Measurements from ENCODE around the gene PIK3C2G.

The PIK3C2G gene

DNA sequence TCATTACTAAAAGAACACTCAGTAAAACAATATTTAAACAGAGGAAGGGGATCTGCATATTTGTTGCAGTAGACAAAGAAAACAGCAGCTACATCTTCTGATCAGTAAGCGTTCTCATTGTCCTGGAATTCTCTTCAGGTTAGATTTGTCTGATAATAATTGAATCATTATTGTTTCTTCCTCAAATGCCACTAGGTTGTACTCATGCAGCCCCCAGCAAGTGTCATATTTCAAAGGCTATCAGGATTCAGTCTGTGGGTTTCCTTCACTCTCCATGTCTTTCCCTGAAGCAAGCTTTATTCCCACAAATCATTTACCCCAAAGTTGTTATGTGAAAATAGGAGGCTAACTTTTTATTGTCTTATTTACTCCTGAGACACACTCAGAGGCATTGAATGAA is 14.7 kb downstream of the PIK3C2G start:
- DNase-seq, result no peak

DNA sequence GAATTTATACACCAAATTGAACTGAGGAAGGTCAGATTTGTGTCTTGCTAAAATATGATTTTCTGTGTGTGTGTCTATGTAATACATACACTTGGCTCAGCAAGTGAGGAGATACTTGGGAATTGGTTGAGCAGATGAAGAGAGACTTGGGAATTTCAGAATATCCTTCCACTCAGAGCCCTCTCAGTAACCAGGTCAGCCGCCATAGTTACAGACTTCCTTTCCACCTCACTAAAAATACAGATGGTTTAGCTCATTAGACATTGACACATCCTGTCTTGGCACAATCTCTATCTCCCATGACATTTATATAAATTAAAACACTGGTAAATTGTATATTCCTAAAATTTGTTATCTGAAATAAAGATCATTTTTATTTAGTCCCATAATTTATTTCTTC is 15.9 kb downstream of the PIK3C2G start:
- no peak for DNase-seq

DNA sequence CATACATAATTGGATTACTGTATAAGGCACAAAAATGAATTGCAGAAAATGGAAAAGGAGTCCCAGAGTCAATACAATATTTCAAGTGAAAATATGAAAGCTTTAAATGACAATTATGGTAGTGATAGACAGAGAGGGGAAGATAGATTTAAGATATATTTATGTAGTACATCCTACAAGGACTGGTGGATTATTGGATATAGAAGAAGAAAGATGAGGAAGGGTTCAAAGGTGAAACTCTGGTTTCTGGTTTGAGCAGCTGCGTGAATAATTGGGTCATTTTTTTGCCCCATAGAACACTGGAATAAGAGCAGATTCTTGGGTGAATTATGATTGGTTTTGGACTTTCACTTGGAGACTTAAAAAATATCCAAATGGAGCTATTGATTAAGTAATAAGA is 19.4 kb downstream of the PIK3C2G start:
- no peak for DNase-seq

DNA sequence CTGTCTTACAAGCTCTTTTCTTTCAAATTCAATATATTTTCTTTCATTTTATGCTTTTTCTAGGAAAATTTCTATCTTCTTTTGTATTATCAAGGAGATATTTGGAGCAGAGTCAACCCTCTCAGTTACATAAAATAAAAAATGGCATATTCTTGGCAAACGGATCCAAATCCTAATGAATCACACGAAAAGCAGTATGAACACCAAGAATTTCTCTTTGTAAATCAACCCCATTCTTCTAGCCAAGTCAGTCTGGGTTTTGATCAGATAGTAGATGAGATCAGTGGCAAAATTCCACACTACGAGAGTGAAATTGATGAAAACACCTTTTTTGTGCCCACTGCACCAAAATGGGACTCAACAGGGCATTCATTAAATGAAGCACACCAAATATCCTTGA is 20.6 kb downstream of the PIK3C2G start:
- DNase-seq, result no peak

- no peak for DNase-seq
Measured at GRCh38 chr12:18283831-18284230, 22.5 kb downstream of the PIK3C2G start.

DNA sequence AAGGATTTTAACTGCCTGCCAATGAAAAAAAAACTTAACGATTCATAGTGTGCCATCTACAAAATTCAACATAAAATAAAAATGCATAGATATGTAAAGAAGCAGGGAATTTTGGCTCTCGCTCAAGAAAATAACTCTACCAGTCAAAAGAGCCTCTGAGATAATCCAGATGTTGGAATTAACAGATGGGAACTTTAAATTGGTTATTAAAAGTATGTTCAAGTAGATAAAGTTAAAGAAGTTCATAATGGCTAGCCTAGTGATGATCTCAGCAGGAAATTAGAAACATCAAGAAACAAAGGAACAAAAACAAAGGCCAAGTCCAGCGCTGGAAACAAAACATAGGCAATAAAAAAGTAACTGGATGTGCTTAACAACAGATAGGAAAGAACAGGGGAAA is 23.1 kb downstream of the PIK3C2G start:
- no peak for DNase-seq

DNA sequence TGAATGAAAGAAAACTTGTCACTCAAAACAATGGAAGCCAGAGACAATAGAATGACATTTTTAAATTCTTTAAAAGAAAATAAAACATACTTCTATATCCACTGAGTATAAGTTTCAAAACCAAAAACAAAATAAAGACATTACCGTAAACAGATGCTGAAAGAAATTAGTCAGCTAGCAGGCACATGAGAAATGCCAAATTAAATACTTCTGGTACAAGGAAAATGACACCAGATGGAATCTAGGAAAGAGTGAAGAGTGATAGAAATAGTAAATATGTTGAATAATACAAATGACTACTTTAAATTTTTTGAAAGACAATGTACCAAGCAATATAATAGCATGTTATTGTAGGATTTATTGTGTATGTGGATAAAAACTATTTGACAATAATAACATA is 23.8 kb downstream of the PIK3C2G start:
- no peak for DNase-seq

GRCh38 chr12:18290386-18290785 is 29.1 kb downstream of the PIK3C2G start:
- no peak for DNase-seq

DNA sequence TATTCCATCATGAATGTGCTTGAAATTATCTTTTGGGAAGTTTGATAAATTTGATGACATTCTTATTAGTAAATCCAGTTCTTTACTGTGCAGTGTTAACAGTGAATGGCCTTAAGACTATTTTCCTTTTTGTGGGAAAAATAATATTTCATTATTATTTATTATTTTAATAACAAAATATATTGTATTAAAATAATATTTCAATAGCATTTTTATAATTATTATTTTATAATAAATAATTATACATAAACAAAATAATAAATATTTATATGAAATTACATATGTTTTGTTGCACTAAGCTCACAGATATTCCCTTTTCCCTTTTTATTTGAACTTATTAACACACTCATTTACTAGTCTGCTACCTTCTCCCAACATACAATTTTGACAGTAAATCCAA is 33.6 kb downstream of the PIK3C2G start:
- DNase-seq, result no peak

DNA sequence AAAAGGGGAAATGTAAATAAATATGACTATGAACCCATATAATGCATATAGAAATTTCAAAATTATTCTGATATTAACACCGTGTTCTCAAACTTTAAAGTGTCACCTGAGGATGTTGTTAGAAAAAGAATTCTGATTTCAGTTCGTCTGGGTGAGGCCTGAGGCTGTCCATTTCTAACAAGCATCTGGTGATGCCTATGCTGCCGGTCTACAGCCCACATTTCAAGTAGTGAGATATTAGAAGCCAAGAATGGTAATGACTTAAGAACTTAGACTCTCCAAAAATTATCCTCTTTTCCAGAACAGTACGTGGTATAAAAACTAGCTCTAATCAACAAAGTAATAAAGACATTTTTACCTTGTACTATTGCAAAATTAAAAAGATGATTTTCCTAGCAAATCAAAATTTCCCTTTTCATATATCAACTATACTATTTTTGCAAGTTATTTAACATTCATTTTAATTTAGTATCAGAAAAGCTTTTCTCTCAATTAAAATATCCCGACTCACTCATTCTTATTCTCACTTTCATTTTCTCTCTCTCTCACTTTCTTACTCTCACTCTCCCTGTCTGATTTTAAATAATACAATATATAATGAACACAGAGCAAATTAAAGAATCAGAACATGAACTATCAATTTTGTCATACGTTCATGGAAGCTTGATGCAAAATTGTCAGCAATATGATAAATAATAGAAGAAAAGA is 35.0 kb downstream of the PIK3C2G start:
- no peak for DNase-seq

GRCh38 chr12:18296909-18297280 is 35.6 kb downstream of the PIK3C2G start:
- no peak for DNase-seq

DNA sequence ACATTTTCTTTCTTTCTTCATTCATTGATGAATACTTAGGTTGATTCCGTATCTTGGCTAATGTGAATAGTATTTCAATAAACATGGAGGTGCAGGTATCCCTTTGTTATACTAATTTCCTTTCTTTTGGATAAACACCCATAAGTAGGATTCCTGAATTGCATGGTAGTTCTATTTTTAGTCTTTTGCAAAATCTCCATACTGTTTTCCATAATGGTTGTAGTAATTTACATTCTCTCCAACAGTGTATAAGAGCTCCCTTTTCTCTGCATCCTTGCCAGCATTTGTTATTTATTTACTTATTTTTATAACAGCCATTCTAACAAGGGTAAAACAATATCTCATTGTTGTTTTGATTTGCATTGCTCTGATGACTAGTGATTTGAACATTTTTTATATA is 36.6 kb downstream of the PIK3C2G start:
- no peak for DNase-seq

DNA sequence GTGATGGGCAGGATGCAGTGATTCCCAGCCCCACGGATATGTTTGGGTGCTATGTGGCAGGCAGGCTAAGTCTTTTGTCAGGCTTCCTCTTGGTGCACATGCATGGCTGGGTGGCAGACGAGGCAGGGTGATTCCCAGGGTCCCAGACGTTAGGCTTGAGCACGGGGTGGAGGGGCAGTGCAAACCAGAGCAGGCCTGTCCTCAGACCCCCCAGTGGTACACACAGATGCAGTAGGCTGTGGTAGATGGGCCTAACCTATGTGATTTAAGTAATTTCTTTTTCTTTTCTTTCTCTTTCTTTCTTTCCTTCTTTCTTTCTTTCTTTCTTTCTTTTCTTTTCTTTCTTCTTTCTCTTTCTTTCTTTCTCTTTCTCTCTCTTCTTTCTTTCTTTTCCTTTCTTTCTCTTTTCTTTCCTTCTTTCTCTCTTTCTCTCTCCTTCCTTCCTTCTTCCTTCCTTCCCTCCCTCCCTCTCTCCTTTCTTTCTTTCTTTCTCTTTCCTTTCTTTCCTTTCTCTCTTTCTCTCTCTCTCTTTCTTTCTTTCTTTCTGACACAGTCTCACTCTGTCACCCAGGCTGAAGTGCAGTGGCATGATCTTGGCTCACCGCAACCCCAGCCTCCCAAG is 41.6 kb downstream of the PIK3C2G start:
- DNase-seq, result no peak

DNA sequence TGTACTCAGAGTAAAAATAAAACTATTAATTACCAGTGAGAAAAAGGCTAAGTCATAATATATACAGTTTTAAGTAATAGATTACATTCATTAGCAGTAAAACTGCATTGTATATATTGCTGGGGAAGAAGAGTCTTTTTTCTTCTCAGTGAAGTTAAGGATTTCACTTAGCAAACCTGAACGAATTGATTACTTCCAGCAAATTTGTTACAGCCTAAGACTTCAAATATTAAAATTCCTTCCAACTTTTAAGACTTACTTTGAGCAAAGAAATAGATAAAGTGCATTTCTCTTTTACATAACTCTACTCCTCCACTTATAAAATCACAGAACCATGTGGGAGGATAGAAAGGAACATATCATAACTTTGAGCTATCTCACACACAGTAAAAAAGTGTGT is 43.3 kb downstream of the PIK3C2G start:
- no peak for DNase-seq

GRCh38 chr12:18306311-18306710 is 45.0 kb downstream of the PIK3C2G start:
- DNase-seq, result no peak

DNA sequence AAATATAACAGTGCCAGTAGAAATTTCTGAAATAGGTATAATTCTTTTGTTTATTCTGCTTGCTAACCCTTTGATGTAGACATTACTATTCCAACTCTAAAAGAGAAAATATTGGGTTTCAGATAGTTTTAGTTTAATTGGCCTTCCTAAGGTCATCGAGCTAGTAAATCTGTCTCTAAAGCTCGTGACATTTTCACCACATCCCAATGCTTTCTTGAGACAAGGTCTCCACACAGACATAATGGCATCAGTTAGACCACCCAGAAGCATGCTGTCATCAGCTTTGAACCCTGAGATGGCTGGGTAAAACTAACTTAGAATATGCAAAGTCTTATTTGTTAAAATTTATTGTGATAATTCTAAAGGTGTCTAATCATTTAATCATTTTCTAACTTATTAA is 52.0 kb downstream of the PIK3C2G start:
- no peak for DNase-seq

GRCh38 chr12:18320036-18320617 is 58.8 kb downstream of the PIK3C2G start:
- no peak for DNase-seq

DNA sequence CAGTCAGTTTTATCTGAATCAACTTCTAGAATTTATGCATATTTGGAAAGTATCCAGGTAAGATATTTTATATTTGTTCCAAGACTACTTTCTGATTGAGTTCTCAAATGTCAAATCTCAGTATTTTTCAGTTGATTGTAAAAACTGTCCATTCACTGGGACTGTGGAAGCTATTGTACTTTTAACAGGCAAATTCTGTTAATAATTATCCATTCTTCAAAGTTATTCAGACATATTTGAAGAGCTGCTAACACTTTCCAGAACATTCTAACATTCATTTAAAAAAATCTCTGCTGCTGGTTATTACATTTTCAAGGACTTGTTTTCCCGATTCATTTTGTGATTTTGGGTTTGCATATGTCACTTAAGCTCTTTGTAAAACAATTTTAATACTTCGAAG is 59.7 kb downstream of the PIK3C2G start:
- no peak for DNase-seq

DNA sequence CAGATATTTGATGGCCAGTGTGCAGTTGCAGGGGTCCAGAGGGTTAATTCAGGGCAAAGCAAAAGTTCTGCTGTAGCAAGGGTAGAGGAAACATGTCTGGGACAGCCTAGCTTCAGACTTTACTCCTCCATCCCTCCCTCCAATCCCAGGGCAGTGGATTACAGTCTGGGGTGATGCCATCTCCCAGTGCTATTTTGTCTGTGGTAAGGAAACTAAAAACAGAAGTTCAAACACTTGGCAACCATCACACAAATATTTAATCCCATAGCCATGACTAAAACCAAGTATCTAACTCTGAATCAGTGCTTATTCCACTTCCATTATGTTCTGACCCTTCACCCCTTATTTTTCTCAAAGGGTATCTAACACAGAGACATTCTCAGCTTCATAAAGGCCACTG is 61.8 kb downstream of the PIK3C2G start:
- DNase-seq, result no peak

GRCh38 chr12:18327036-18327435 is 65.7 kb downstream of the PIK3C2G start:
- no peak for DNase-seq

DNA sequence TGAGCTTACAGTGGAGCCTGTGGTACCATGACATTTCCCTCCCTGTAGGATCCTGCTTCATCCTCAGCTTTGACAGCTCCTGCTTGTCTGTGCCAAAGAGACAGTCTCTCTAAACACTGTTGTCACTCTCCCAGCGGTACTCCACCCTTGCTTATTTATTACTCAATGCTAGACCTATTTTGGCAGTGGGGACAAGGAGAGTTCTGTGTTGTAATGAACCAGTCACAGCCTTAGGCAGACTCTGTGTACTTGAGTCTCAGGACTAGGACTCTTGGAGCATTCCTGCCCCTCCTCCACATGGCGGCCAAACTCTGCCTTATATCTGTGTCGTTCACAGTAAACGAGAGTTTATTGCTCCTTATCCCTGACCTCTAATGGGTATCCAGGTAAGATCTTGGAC is 70.9 kb downstream of the PIK3C2G start:
- no peak for DNase-seq

- no peak for DNase-seq
Measured at GRCh38 chr12:18339633-18340032, 78.3 kb downstream of the PIK3C2G start.

GRCh38 chr12:18340186-18340585 is 78.9 kb downstream of the PIK3C2G start:
- DNase-seq, result no peak

DNA sequence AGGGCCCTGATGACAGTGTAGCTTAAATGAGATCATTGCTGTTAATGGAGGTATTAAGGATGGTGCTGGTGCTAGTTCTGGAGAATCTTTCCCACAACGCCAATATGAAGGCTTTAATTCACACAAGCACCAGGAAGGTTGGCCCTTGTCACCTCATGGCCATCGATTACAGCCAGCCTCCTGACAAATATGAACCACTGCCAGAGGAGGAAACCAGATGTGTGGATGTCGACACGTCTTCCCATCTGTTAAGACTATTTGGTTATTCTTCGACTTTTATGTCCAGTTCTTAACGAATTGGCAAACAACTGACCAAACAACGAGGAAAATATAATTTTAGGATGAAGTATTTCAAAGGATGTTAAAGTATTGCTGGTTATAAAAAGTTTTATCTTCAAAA is 79.5 kb downstream of the PIK3C2G start:
- no peak for DNase-seq

DNA sequence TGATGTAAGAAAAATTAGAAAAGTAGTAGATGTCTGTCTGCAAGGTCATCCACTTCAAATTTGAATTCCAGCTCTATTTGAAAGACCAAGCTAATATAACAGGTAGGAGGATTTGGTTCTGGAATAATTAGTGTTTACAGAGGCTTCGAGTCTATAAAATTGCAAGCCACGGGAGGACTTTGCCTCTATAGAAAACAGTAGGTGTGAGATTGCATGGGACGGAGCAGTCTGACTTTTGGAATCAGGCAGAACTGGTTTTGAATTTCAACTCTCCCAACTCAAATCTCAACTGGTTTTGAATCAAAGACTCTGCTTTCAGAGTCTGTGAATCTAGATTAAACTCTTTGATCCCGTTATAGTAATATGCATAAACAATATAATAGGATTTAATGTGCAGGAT is 82.4 kb downstream of the PIK3C2G start:
- no peak for DNase-seq
